HG03442 (cell line): ENCODE data around the gene CTBP2.
A peak's percentile ranks its signal among the peaks of the same experiment; 100 is the strongest.

Source experiments
- ATAC-seq: cut with Tn5 transposase; IDR thresholded peaks from one replicate; pipeline ENCODE4 v1.9.1; 2021; ENCODE audit warnings: mild to moderate bottlenecking, moderate library complexity; ENCODE audit not compliant: unreplicated experiment

CTBP2 gene

DNA sequence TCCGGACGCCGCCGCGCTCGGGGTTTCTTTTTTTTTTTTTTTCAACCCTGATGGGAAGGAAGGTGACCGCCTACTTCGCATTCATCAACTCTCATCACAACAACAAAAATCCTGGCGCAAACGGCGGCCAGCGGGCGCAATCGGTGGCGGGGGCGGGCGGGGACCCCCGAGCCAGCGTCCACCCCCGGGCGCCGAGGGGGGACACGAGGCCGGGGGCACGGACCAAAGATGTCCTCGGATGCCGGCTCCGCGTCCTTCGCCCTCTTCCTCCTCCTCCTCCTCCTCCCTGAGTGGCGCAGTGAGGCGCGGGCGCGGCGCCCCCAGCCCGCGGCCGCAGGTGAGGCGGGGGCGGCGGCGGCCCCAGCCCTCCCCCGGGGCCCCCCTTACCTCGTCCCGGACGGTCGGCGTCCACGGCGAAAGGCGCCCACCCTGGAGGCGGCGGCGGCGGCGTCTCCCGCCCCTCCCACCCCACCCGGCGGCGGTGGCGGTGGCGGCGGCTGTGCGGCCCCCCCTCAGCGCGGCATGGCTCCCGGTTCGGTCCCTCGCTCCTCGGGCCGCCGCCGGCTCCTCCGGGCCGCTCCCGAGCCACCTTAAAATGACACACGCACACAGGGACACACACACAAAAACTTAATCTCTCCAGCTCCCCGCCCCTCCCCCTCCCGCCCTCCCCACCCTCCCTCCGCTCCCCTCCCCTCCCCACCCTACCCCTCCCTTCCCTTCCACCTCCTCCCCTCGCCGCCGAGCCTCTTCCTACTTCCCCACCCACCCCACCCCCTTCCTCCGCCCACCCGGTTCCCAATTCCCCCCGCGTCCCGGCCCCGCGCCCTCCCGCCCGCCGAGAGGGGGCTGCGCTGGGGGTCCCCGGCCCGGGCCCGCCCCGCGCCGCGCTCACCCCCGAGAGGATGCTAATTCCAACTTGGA is at the start of gene CTBP2:
CTBP2 (minus strand) TSS at position 632 of the 924 bp plus-strand sequence.
- ATAC-seq = no peak

DNA sequence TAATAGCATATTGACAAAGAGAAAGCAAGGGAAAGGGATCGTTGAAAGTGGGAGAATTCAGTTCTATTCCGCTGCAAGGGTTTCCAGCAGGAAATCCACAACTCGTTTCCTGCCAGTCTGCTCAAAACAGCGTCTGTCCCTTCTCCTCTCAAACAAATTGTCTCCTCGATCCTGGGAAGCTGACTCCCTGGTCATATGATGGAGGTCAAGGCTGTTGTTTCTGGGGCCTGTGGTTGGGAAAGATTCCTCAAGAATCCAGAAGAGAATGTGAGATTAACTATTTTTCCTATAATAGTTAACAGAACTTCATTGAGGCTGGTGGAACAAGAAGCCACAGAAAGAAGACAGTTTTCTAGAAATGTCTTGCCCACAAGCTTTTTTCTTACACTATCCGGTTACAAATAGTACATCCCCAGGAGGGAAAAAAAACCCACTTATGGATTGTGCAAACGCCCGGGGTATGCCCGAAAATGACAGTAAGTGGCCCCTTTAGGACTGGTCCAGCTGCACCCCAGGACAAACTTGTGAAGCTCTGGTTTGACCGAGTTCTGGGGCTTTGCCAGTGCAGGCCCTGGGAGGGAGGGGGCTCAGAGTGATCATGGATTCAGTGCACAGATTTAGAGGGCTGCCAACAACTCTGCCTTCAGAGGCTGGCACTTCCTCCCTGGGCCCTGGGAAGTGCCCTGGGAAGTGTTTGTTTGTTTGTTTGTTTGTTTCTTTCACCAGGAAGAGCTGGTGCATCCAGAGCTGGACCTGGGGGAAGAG is 49.4 kb upstream of the CTBP2 start:
- no peak for ATAC-seq

DNA sequence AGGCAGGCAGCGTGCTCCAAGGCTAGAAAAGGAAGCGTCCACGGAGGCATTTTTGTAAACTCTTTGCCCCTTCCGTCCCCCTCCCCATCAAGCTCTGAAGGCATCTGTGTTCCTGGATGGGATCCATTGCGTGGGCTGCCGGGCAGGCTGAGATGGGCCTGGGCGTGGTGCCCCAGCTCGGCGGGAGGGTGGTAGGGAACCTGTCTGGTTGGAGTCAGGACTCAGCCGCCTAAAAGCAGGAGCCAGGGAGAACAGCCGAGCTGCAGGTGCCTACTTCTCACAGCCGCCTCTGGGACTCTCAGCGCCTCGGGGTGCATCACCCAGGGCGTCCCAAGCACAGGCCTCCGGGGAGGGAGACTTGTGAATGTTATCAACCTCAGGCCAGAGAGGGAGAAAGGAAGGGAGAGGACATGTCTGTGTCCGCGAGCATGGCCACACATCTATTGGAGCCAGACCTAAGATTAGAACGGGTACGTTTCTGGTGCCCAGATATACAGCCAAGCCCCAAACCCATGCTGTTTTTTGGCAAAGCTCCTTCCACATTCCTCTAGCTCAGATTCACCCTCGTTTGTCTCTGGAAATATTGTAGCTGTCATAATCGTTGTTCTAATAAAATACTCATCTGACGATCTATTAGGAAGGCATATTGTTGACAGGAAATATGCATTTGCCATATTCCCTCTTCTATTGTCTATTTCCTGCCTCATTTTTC is 48.6 kb upstream of the CTBP2 start:
- no peak for ATAC-seq

DNA sequence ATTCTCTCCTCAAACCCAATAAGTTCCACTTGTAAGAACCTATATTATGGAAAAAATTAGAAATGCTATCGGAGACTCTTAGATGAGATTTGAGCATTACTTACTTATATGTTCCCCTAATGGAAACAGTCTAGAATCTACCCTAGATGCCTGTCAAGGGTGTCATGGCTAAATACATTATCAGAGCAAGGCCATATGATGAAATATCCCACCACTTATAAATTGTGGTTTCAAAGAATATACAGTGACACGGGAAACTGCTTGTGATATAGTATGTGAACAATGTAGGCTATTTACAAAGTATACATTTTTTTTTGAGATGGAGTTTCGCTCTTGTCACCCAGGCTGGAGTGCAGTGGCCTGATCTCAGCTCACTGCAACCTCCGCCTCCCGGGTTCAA is 46.3 kb upstream of the CTBP2 start:
- ATAC-seq = no peak

DNA sequence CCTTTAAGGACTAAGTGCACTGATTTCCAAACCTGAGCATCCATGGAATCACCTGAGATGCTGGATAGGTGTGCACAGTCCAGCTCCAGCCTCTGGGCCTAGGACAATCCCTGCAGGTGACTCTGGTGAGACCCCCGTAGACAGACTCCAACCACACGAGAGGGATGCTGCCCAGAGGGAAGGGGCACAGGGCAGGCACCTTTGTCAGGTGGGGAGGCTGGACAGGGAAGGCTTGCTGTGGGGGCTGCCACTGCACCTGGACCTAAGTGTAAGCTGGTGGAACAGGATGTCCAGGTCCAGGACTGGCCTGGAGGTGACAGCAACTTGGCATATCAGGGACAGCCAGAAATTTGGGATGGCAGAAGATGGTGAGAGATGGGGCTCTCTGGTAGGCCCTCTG is 45.1 kb upstream of the CTBP2 start:
- ATAC-seq = no peak

DNA sequence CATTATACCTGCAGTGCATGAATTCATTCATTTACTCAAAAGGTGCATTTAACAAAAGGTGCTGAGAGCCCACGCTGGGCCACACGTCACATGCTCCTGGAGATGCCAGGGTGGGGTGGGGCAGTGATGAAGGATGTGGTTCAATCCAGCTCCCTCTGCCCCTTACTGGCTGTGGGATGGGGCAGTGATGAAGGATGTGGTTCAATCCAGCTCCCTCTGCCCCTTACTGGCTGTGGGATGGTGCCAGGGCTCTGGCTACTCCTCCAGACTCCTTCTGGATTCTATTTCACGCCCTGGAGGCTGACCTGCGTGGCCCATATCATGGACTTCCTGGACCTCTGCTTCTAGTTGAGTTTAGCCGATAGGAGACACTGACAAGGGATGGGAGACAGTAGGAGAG is 44.0 kb upstream of the CTBP2 start:
- ATAC-seq = no peak

DNA sequence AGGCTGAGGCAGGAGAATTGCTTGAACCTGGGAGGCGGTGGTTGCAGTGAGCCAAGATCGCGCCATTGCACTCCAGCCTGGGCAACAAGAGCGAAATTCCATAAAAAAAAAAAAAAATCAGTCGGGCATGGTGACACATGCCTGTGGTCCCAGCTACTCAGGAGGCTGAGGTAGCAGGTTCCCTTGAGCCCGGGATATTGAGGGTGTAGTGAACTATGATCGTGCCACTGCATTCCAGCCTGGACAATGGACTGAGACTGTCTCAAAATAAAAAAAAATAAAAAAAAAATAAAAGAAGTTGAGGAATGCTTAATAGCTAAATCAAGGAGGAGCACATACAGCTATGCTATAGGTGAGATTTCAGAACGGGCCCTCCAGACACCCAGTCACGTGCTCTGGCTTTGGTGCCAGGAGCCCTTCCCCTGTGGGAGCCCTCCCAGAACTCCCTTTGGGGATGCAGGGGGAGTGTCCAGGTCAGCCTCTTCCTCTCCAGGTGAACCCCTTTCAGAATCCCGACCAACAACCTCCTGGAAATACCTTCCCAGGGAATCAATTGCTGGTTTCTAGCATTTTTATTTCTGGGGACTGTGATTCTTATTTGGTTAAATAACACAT is 42.9 kb upstream of the CTBP2 start:
- ATAC-seq = no peak

DNA sequence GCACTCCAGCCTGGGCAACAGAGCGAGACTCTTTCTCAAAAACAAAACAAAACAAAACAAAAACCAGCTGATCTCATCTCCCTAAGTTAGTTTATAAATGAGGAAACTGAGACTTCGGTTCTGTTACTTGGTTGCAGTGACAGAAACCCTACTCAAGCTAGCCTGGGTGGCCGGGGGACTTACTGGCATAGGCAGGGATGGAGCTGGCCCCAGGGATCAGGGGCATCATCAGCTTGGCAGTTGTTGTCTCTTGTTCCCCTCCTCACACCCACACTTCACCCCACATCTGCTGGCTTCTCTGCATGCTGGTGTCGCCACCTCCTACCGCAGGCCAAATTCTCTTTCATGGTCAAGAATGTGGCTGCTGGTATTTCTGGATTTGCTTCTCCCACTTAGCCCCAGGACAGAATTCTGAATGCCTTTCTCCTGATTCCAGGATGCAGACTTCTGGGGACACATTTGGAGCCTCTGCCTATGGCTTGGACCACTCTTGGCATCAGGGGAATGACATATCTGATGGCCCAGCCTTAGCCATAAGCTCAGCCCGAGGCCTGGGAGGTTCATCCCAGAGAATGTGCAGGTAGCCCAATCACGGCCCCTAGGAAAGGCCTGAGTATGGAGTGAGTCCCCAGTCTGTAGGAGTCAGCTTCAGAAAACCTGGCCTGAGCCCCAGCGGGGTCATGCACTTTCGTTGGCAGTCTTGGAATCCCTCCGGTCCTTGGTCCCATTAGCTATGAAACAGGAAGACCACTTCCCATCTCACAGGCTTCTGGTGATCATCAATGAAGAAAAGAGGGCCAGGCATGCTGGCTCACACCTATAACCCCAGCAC is 41.6 kb upstream of the CTBP2 start:
- ATAC-seq = no peak

DNA sequence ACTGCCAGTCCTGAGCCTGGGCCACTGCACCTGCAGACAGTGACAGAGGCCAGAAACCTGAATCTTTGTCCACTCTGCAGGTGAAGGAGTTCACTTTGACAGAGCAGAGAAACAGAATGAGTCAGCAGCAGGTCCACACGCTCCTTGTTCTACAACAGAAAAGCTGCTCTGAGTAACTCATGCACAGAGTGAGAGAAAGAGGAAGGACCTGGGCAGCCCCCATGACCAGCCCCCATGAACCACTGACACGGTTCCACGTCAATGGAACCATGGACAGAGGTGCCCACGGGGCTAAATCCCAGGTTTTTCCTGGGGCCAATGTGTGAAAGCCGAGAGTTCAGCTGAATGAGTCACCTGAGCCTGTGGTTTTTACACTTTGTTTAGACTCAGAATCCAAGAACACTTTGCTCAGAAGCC is 40.8 kb upstream of the CTBP2 start:
- ATAC-seq = peak; percentile 93

DNA sequence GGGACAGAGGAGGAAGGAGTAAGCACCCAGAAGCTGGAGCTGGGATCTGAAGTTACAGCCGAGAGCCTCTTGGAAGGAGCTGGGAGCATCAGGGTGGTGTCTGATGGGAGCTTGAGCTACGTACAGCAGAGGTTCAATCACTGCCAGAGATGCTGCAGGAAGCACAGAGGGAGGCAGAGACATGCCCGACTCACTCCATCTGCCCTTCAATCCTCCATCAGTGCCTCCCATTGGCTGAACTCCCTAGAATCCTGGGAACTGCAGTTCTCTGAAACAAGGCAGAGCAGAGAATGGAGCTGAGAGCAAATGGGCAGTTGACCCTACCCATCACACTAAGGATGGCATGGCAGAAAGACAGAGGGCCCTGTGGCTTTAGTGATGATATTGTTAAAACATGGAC is 40.0 kb upstream of the CTBP2 start:
- no peak for ATAC-seq

DNA sequence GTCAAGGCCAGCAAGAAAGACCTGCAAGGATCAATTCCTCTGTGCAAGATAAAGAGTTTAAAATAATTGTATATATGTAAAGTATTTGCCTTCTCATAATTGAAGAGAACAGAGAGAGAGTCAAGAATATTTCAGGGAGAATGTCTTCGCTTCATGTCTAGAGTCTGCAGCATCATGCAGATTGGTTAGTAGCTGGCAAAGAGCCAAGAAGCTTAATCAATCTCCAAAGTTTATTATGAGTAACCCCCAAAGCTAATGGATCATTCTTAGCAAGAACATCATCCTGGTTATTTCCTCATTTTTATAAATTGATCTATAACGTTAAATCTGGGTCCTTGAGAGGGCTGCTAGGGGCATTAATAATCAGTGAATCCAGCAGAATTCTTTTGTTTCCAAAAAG is 38.9 kb upstream of the CTBP2 start:
- no peak for ATAC-seq

DNA sequence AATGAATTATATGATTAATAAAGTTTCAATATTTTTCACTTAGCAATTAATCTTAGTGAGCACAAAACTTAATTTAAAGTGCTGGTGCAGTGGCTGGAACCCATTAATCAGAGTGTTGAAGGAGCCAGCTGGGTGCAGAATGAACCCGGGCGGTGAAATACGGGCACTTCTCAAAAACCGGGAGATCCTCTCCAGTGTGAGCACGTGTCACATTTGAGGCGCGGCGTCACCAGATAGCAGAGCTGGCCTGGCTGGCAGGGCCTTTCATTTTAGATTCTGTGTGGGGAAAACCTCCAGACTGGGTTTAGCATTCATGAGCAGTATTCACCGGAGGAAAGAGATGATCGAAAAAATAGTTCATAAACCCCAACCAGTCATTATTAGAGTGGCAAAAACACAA is 34.5 kb upstream of the CTBP2 start:
- ATAC-seq = no peak

DNA sequence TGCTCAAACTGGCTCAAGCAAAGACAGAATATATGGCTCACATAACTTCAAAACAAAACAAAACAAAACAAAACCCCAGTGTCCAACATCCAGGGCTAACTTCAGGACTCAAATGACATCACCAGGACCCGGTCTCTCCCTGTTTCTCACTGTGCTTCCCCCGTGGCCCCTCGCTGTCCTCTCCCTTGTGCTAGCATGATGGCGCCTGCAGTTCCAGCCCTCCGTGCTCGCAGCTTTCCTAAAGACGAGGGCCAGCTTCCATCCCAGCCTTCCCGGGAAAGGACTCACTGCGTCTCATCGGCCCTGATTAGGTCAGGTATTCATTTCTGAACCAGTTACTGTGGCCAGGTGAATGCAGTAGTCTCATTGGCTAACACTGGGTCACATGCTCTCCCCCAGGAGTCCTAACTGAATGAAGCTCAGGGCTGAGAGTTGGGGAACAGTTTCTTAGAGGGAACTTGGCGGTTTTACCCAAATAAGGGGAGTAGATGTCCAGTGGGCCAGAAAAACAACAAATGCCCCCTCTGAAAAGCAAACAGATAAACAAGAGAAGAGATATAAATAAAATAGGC is 33.0 kb upstream of the CTBP2 start:
- no peak for ATAC-seq

DNA sequence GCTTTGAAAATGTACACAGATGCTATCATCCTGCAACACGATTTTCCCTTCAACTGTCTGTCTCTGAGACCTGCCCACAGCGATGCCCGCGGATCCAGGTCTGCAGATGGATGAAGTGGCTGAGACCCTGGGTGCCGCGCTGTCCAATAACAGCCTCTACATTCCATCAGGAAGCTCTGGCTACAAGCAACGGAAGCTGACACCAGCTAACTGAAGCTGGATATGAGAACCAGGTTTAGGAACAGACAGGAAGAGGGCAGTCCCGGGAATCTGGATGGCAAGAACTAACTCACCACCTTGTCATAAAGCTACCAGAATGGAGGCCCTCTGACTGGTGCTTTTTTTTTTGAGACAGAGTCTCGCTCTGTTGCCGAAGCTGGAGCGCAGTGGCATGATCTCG is 32.3 kb upstream of the CTBP2 start:
- ATAC-seq = no peak

DNA sequence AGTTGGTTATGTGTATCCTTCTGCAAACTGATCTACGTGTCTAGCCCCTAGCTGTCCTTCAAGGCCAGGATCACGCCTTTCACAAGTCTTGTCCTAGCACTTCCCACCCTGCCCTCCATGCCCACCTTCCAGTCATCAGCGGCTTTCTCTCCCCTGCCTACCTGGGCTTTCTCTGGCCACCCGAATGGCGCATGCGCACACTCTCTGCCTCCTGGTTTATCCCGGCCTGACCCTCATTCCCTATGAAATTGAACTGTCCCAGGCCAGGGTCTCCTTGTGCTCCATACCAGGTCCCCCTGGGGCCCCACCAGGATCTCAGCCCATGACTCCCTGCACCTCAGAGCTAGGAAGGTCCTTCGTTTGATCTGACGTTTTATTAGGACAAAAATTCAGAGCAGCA is 31.6 kb upstream of the CTBP2 start:
- no peak for ATAC-seq

DNA sequence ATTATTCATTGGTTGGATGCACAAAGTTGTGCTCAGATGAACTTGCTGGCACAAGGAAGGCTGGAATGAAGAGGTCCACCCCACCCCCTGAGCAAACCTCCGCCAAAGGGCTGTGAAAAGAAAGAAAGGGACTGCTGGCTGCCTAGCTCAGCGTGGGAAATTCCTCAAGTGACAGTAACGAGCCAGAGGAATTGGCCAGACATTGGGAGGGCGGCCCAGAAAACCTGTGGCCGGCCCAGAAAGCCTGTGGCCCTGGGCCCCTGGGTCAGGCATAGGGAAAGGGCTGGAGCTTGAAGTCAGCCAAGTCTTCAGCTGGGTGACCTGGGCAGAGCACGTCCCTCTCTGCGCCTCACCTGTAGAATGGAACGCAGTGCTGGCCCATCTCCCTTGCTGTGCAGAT is 30.6 kb upstream of the CTBP2 start:
- ATAC-seq = no peak

DNA sequence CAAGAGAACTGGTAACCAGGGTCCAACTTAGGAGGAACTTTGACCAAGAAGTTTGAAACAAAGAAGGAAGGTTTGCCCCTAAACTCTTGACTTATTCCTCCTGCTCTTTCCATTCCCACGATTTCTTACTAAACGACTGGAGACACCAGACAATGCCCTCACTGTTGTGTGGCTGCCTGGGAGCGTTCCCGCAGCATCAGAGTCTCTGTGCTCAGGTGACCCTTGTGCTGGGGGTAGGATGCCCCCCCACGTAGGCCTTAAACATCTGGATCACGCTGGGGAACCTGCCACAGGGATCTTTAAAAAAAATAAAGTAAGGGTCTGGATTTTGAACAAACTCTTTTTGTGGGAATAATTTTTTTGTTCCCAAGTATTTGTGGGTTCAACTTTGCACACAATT is 30.1 kb upstream of the CTBP2 start:
- no peak for ATAC-seq

DNA sequence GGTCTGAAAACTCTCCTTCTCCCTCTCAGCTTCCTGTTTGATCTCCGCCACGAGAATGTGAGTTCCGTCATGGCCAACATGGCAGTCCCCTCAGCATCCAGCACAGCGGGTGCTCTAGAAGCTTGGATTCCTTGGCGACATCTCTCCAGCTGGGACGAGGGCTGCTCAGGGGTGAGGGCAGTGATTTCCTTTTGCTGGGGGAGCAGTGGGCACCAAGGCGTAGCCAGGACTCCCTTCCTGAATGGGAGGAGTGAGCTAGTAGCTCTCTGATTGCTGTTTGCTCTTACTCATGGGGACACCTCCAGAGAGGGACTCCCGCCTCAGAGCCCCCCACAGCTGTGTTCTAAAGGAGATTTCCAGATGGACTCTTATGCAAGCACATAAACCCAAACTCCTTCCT is 28.8 kb upstream of the CTBP2 start:
- ATAC-seq = no peak

DNA sequence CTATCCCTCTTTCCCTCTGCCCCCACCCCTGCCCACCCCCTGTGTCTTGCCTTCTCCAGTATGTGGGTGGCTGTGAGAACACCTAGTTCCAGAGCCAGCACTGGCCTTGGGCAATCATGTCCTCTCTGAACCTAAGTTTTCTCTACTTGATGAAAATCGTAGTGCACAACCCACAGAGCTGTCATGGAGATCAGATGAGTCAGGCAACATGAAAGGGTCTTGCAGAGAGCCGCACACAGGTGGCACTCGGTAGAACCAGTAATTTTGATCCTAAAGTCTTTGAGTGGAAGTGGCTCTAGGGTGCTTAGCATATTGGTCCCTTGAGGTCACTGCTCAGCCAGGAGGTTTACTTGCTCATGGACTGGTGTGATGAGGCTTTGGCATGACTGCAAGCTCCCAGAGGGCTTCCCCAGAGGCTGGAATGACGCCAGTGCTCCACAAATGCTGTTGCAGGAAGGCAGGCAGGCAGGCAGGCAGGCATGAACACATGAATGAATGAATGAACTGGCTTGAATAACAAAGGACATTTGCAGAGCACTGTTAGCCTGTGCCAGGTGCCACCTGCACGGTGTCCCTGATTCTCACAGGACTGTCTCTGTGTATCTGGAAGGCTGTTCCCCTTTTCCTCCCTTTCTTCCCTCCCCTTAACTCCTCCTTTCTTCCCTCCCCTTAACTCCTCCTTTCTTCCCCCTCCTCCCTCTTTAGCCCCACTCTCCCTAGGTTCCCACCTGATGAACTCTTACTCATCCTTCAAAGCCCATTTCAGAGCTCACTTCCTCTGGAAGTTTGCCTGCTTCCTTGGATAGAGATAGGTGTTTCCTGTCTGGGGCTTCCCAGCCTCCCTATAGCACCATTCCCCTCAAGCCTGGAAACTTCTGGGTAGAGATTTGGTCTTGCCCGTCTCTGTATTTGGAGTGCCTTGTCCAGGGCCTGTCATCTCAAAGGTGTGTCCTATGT is 27.2 kb upstream of the CTBP2 start:
- no peak for ATAC-seq
